Hepatocyte (in vitro differentiated cells): ENCODE data around the gene LATS1. TPM values are rescaled to one million over a fixed set of nuclear protein-coding genes. Genes with fewer than 3 reads are reported as not detected.

Experiments
- DNase-seq: peaks from one replicate; pipeline ENCODE4 v3.0.0-alpha.2; 2016; ENCODE audit warnings: low spot score
- H2AFZ ChIP-seq: fragments of 200-600 bp; sonication (generic); 2 replicates; pipeline ENCODE4 v1.6.0; 2016; ENCODE audit warnings: antibody characterized with exemption, mild to moderate bottlenecking
- H3K27ac ChIP-seq: fragments of 200-600 bp; sonication (generic); 2 replicates; pipeline ENCODE4 v1.5.1; 2016; ENCODE audit warnings: mild to moderate bottlenecking
- H3K27me3 ChIP-seq: fragments of 200-600 bp; sonication (generic); 2 replicates; pipeline ENCODE4 v1.6.1; 2016
- H3K36me3 ChIP-seq: fragments of 200-600 bp; sonication (generic); replicated peaks from 2 replicates; pipeline ENCODE4 v1.5.1; 2016; ENCODE audit warnings: low read depth; ENCODE audit not compliant: insufficient read depth
- H3K4me1 ChIP-seq: fragments of 200-600 bp; sonication (generic); 2 replicates; pipeline ENCODE4 v1.5.1; 2016; ENCODE audit warnings: mild to moderate bottlenecking, moderate library complexity; ENCODE audit not compliant: insufficient read depth
- H3K4me2 ChIP-seq: fragments of 200-600 bp; sonication (generic); 2 replicates; pipeline ENCODE4 v1.6.0; 2016
- H3K4me3 ChIP-seq: fragments of 200-600 bp; sonication (generic); 2 replicates; pipeline ENCODE4 v1.5.1; 2016; ENCODE audit warnings: mild to moderate bottlenecking
- H3K79me2 ChIP-seq: fragments of 200-600 bp; sonication (generic); 2 replicates; pipeline ENCODE4 v1.6.0; 2017; ENCODE audit warnings: mild to moderate bottlenecking
- H3K9me2 ChIP-seq: fragments of 200-600 bp; sonication (generic); replicated peaks from 2 replicates; pipeline ENCODE4 v1.6.0; 2017; ENCODE audit warnings: mild to moderate bottlenecking; ENCODE audit not compliant: insufficient read depth
- H3K9me3 ChIP-seq: fragments of 200-600 bp; sonication (generic); 2 replicates; pipeline ENCODE4 v1.5.1; 2016; ENCODE audit warnings: low read depth, mild to moderate bottlenecking
- H4K20me1 ChIP-seq: fragments of 200-600 bp; sonication (generic); 2 replicates; pipeline ENCODE4 v1.6.0; 2016; ENCODE audit warnings: mild to moderate bottlenecking; ENCODE audit not compliant: insufficient read depth, poor library complexity, severe bottlenecking
- EZH2 ChIP-seq: fragments of 200-600 bp; sonication (generic); IDR thresholded peaks from 2 replicates; pipeline ENCODE4 v1.6.1; 2016; ENCODE audit warnings: antibody characterized with exemption, mild to moderate bottlenecking, borderline replicate concordance
- EZH2phosphoT487 ChIP-seq: fragments of 200-600 bp; sonication (generic); IDR thresholded peaks from one replicate; pipeline ENCODE4 v1.6.1; 2018; ENCODE audit warnings: antibody characterized with exemption, mild to moderate bottlenecking, low read depth, moderate library complexity; ENCODE audit not compliant: unreplicated experiment, severe bottlenecking
- WGBS: methylation state at CpG from one replicate; pipeline ENCODE4 v1.1.6; 2016; ENCODE audit warnings: low lambda C conversion rate; ENCODE audit errors: missing lambda C conversion rate; 5-methylcytosine and 5-hydroxymethylcytosine counted together
- polyA plus RNA-seq: library from polyadenylated mRNA; unstranded; fragments of >200 nt; fragmentation: Nextera tagmentation; extraction: Ambion mirVana; gene quantifications from 2 replicates; pipeline ENCODE4 v1.2.1, GENCODE V29; 2016
- total RNA-seq: library from RNA; depleted of rRNA; stranded (reverse); fragments of >200 nt; gene quantifications from 2 replicates; pipeline ENCODE4 v1.2.3, GENCODE V29; 2014
- TF ChIP-seq, protein P1 (sequence below): fragments of 200-600 bp; sonication (generic); IDR thresholded peaks from 2 replicates; pipeline ENCODE4 v1.5.1; 2016; ENCODE audit warnings: antibody characterized with exemption, mild to moderate bottlenecking; ENCODE audit not compliant: poor library complexity

LATS1 gene
- total and polyA plus RNA-seq, 2 experiments from 2014 or later = 6.6 to 26.2 TPM

DNA sequence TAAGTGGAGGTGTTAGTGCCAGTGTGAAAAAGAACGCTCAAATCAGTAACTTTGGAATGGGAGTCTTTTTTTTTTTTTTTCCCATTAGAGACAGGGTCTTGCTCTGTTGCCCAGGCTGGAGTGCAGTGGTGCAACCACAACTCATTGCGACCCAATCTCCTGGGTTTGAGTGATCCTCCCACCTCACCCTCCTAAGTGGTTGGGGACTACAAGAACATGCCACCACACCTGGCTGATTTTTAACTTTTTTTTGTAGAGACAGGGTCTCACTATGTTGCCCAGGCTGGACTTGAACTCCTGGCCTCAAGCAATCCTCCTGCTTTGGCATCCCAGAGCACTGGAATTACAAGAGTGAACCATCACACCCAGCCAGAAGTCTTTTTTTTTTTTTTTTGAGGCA, 19.7 kb downstream of the LATS1 start:
- no peak for DNase-seq
- no peaks in the 10 kb centered on the region for H3K9me2 ChIP-seq
- no peak for TF ChIP-seq EZH2
- TF ChIP-seq, protein P1, sequence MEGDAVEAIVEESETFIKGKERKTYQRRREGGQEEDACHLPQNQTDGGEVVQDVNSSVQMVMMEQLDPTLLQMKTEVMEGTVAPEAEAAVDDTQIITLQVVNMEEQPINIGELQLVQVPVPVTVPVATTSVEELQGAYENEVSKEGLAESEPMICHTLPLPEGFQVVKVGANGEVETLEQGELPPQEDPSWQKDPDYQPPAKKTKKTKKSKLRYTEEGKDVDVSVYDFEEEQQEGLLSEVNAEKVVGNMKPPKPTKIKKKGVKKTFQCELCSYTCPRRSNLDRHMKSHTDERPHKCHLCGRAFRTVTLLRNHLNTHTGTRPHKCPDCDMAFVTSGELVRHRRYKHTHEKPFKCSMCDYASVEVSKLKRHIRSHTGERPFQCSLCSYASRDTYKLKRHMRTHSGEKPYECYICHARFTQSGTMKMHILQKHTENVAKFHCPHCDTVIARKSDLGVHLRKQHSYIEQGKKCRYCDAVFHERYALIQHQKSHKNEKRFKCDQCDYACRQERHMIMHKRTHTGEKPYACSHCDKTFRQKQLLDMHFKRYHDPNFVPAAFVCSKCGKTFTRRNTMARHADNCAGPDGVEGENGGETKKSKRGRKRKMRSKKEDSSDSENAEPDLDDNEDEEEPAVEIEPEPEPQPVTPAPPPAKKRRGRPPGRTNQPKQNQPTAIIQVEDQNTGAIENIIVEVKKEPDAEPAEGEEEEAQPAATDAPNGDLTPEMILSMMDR = no peak
- TF ChIP-seq EZH2phosphoT487 = no peak
- H2AFZ ChIP-seq = no peak overlapping the region
- H3K4me1 ChIP-seq = no peaks in the 10 kb centered on the region
- no peak overlapping the region for H3K27ac ChIP-seq
- no peaks in the 10 kb centered on the region for H3K36me3 ChIP-seq
- no peaks in the 10 kb centered on the region for H3K27me3 ChIP-seq
- no peak overlapping the region for H3K4me3 ChIP-seq
- no peaks in the 10 kb centered on the region for H3K9me3 ChIP-seq
- H4K20me1 ChIP-seq = peaks cover 65% of the 10 kb centered on the region
- peaks cover 97% of the 10 kb centered on the region for H3K79me2 ChIP-seq
- WGBS = 94% methylated on average over 2 of the region's 2 CpGs
- no peak overlapping the region for H3K4me2 ChIP-seq

DNA sequence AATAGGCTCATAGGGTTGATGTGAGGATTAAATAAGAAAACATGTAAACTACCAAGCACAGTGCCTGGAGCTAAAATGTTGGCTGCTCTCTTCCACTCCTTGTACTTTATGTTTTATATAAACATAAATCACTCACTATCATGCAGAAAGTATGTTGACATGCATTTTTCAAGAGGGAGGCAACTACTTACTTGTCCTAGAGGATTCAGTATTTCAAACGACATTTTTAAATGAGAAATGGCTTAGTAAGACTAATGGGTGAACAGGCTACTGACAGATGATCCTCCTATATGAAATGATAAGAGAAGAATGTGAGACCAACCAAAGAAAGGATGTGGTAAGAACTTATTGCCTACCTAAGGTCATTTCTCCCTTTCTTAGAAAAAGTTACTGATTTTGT, 21.0 kb downstream of the LATS1 start:
- no peak for DNase-seq
- TF ChIP-seq EZH2phosphoT487 (no peak), EZH2 (no peak)
- TF ChIP-seq, protein P1 = no peak
- Histone ChIP-seq H3K4me1 (no peaks in the 10 kb centered on the region), H3K27me3 (no peaks in the 10 kb centered on the region), H2AFZ (no peak overlapping the region), H4K20me1 (peaks cover 52% of the 10 kb centered on the region), H3K9me2 (no peaks in the 10 kb centered on the region), H3K4me3 (no peak overlapping the region), H3K4me2 (no peak overlapping the region), H3K9me3 (no peaks in the 10 kb centered on the region), H3K27ac (no peak overlapping the region), H3K79me2 (peaks cover 97% of the 10 kb centered on the region), H3K36me3 (no peaks in the 10 kb centered on the region)
- 69% methylated on average over 1 of the region's 1 CpG for WGBS

DNA sequence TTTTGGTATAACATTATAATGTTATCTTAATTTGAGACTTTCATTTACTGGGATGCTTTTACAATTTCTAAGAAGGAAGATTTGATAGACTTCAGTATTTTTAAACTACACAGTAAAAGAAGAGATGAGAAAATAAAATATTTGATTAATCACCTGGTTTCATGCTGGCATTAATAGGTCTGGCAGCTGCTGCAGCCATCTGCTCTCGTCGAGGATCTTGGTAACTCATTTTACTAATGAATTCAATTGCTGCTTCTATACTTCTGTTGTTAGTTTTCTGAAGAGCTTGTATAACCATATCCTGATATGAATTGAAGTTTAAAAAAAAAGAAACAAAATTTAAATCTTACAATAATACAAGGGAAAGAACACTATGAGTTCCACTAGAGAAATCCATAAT, 23.0 kb downstream of the LATS1 start:
- 100% methylated on average over 2 of the region's 2 CpGs for WGBS
- Histone ChIP-seq H3K4me3 (no peak overlapping the region), H3K36me3 (no peaks in the 10 kb centered on the region), H3K27ac (no peak overlapping the region), H3K27me3 (no peaks in the 10 kb centered on the region), H2AFZ (no peak overlapping the region), H3K9me3 (no peaks in the 10 kb centered on the region), H4K20me1 (peaks cover 36% of the 10 kb centered on the region), H3K79me2 (peaks cover 94% of the 10 kb centered on the region), H3K4me2 (no peak overlapping the region), H3K4me1 (no peaks in the 10 kb centered on the region), H3K9me2 (no peaks in the 10 kb centered on the region)
- DNase-seq = no peak
- TF ChIP-seq, protein P1 = no peak
- TF ChIP-seq EZH2phosphoT487 (no peak), EZH2 (no peak)

DNA sequence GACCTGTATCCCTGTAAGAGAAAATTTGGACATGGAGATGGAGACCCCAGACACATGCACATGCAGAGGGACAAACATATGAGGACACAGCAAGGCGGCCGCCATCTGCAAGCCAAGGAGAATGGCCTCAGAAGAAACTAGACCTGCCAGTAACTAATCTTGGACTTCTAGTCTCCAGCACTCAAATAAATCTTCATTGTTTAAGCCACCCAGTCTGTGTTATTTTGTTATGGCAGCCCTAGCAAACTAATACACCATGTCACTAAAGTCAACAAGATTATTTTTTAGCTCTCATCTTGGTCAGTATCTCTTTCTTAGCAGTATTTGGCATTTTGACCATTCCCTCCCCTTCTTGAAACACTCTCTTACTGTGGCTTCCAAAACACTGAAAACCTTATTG, 26.7 kb downstream of the LATS1 start:
- Histone ChIP-seq H2AFZ (no peak overlapping the region), H3K79me2 (peaks cover 71% of the 10 kb centered on the region), H3K36me3 (no peaks in the 10 kb centered on the region), H3K4me1 (no peaks in the 10 kb centered on the region), H3K4me3 (no peak overlapping the region), H3K9me3 (no peaks in the 10 kb centered on the region), H4K20me1 (peaks cover 11% of the 10 kb centered on the region), H3K4me2 (no peak overlapping the region), H3K27me3 (no peaks in the 10 kb centered on the region), H3K9me2 (no peaks in the 10 kb centered on the region), H3K27ac (no peak overlapping the region)
- no peak for TF ChIP-seq EZH2
- TF ChIP-seq, protein P1 = no peak
- TF ChIP-seq EZH2phosphoT487 = no peak
- no peak for DNase-seq
- WGBS = 95% methylated on average over 2 of the region's 2 CpGs
